Gastroesophageal sphincter (tissue), 4 donors: Measurements from ENCODE around the gene GSTM5. TPM values are rescaled to one million over a fixed set of nuclear protein-coding genes. Genes with fewer than 3 reads are reported as not detected.
A peak's percentile ranks its signal among the peaks of the same experiment; 100 is the strongest.
"Not testable (repeated sequence)": the region's sequence is repeated elsewhere in the genome, so short reads cannot be mapped to it uniquely, and the experiment has no call there.

Source experiments
- ATAC-seq: fragments of 150-250 bp; one replicate; pipeline ENCODE4 v1.9.1; 2016; ENCODE audit warnings: mild to moderate bottlenecking, moderate library complexity
- H3K27ac ChIP-seq, 4 donors: fragments of 200-600 bp; sonication (generic) in 3 of 4; 1 replicate in 3 of 4; 2 replicates in 1 of 4; pipeline ENCODE4 v1.5.1; 2016 to 2019
- H3K27me3 ChIP-seq: fragments of 200-600 bp; sonication (generic); one replicate; pipeline ENCODE4 v1.5.1; 2019
- H3K36me3 ChIP-seq, 2 donors: fragments of 200-600 bp; sonication (generic); one replicate each; pipeline ENCODE4 v1.5.1; 2019; ENCODE audit warnings: control low read depth in 1 of 2
- H3K4me1 ChIP-seq, 3 donors: fragments of 200-600 bp; sonication (generic); 1 replicate in 2 of 3; 2 replicates in 1 of 3; pipeline ENCODE4 v1.5.1; 2016 to 2019; ENCODE audit warnings: control low read depth in 2 of 3
- H3K4me3 ChIP-seq, 2 donors: fragments of 200-600 bp; sonication (generic); one replicate each; pipeline ENCODE4 v1.5.1; 2019; ENCODE audit warnings: mild to moderate bottlenecking in 1 of 2, moderate library complexity in 1 of 2
- H3K9me3 ChIP-seq, 3 donors: fragments of 200-600 bp; sonication (generic); one replicate each; pipeline ENCODE4 v1.5.1; 2017 to 2019; ENCODE audit warnings: control low read depth in 2 of 3
- CTCF ChIP-seq, 4 experiments: fragments of 200-600 bp in 2 of 4; fragments of 450-650 bp in 2 of 4; sonication (generic) in 1 of 4; IDR thresholded peaks; one replicate each; pipeline ENCODE4 v1.5.1; 2017 to 2019; ENCODE audit warnings: antibody characterized with exemption in 4 of 4, mild to moderate bottlenecking in 2 of 4, moderate library complexity in 2 of 4
- EP300 ChIP-seq: sonication (generic); formaldehyde crosslinking; IDR thresholded peaks from one replicate; pipeline ENCODE4 v1.6.1; 2017; ENCODE audit warnings: antibody characterized with exemption, mild to moderate bottlenecking
- POLR2A ChIP-seq, 2 donors: fragments of 450-650 bp; IDR thresholded peaks; one replicate each; pipeline ENCODE4 v1.6.1; 2017; ENCODE audit warnings: antibody characterized with exemption in 2 of 2, mild to moderate bottlenecking in 2 of 2, moderate library complexity in 1 of 2
- POLR2AphosphoS5 ChIP-seq: sonication (generic); formaldehyde crosslinking; IDR thresholded peaks from one replicate; pipeline ENCODE4 v1.6.1; 2017; ENCODE audit warnings: antibody characterized with exemption
- WGBS, 2 donors: methylation state at CpG; one replicate each; pipeline ENCODE4 v1.1.5; 2018; ENCODE audit warnings: low coverage in 1 of 2; 5-methylcytosine and 5-hydroxymethylcytosine counted together
- total RNA-seq, 4 donors: library from RNA; depleted of rRNA; stranded (reverse); fragments of >200 nt; gene quantifications; one replicate each; pipeline ENCODE4 v1.1.0, GENCODE V29; 2016

GSTM5 gene
- total RNA-seq, 4 donors from 2014 or later = 2.7 to 9.2 (median 6.3) TPM

GRCh38 chr1:109704173-109704572 lies 7.9 kb upstream of the GSTM5 start:
- Histone ChIP-seq H3K4me3 (no peak overlapping the region), H3K36me3 (no peaks in the 10 kb centered on the region), H3K4me1 (no peaks in the 10 kb centered on the region), H3K27me3 (no peaks in the 10 kb centered on the region), H3K9me3 (peaks cover 0 to 7% (median 0%) of the 10 kb centered on the region in 3 donors), H3K27ac (no peak overlapping the region)
- no peak for ATAC-seq
- 69 to 83% methylated on average over 8 of the region's 8 CpGs for WGBS, 2 donors
- TF ChIP-seq EP300 = no peak
- TF ChIP-seq POLR2A (IDR thresholded peaks at IDR 0.05) = no peak
- no peak for TF ChIP-seq POLR2AphosphoS5
- no peak for TF ChIP-seq CTCF (IDR thresholded peaks at IDR 0.05)

GRCh38 chr1:109705411-109705810 lies 6.6 kb upstream of the GSTM5 start:
- no peak for TF ChIP-seq EP300
- TF ChIP-seq POLR2A (IDR thresholded peaks at IDR 0.05) = no peak
- TF ChIP-seq CTCF (IDR thresholded peaks at IDR 0.05) = no peak
- TF ChIP-seq POLR2AphosphoS5 = no peak
- Histone ChIP-seq H3K9me3 (peaks cover 0 to 8% (median 0%) of the 10 kb centered on the region in 3 donors), H3K36me3 (no peaks in the 10 kb centered on the region), H3K4me1 (no peaks in the 10 kb centered on the region), H3K27me3 (no peaks in the 10 kb centered on the region), H3K27ac (no peak overlapping the region), H3K4me3 (no peak overlapping the region)
- ATAC-seq = no peak
- 83 to 97% methylated on average over 4 of the region's 4 CpGs for WGBS, 2 donors

- not testable (repeated sequence) for H3K4me3 ChIP-seq, H3K9me3 ChIP-seq, H3K27ac ChIP-seq, H3K36me3 ChIP-seq, H3K27me3 ChIP-seq, ATAC-seq, H3K4me1 ChIP-seq
- 70 to 73% methylated on average over 3 to 4 of the region's 4 CpGs for WGBS, 2 donors
These were observed 3.1 kb upstream of the GSTM5 start for GRCh38 chr1:109708949-109709348.

- H3K4me1 ChIP-seq, H3K4me3 ChIP-seq, H3K36me3 ChIP-seq, ATAC-seq, H3K9me3 ChIP-seq, H3K27ac ChIP-seq, H3K27me3 ChIP-seq: not testable (repeated sequence)
These were observed 2.2 kb upstream of the GSTM5 start for GRCh38 chr1:109709822-109710221.

- H3K4me3 ChIP-seq = peak overlapping the region in 1 of 2 donors; percentile 49
- H3K36me3 ChIP-seq = no peaks in the 10 kb centered on the region
- H3K27ac ChIP-seq = peak overlapping the region in 1 of 4 donors; percentile 49
- H3K27me3 ChIP-seq = no peaks in the 10 kb centered on the region
- peak; percentile 30 for ATAC-seq
- H3K4me1 ChIP-seq = peaks cover 0 to 5% (median 0%) of the 10 kb centered on the region in 3 donors
- WGBS, 2 donors = 20% methylated on average over 2 of the region's 22 CpGs; no CpG with 5 or more reads in 1 of the 2 donors
- H3K9me3 ChIP-seq = peaks cover 0 to 8% (median 0%) of the 10 kb centered on the region in 3 donors
- TF ChIP-seq EP300 (no peak), CTCF (IDR thresholded peaks at IDR 0.05) (no peak), POLR2A (IDR thresholded peaks at IDR 0.05) (no peak), POLR2AphosphoS5 (no peak)
These were observed 342 bp downstream of the GSTM5 start for GRCh38 chr1:109712321-109712864.

GRCh38 chr1:109713636-109714035 lies 1.6 kb downstream of the GSTM5 start:
- Histone ChIP-seq H3K27ac (no peak overlapping the region), H3K27me3 (no peaks in the 10 kb centered on the region), H3K9me3 (peaks cover 0 to 7% (median 0%) of the 10 kb centered on the region in 3 donors), H3K4me1 (peaks cover 0 to 5% (median 0%) of the 10 kb centered on the region in 3 donors), H3K4me3 (no peak overlapping the region), H3K36me3 (no peaks in the 10 kb centered on the region)
- WGBS, 2 donors = 76 to 83% methylated on average over 1 to 2 of the region's 5 CpGs
- no peak for ATAC-seq
- no peak for TF ChIP-seq POLR2AphosphoS5
- TF ChIP-seq EP300 = no peak
- TF ChIP-seq POLR2A (IDR thresholded peaks at IDR 0.05) = no peak
- TF ChIP-seq CTCF (IDR thresholded peaks at IDR 0.05) = no peak
